ENCODE results near the gene RNASET2. TPM values are rescaled to one million over a fixed set of nuclear protein-coding genes. Genes with fewer than 3 reads are reported as not detected.

RNASET2 gene
- total and polyA plus RNA-seq, 2 donors (not counting 1 experiment from before 2014, with no cell fraction given) = 12.9 to 18.0 TPM

DNA sequence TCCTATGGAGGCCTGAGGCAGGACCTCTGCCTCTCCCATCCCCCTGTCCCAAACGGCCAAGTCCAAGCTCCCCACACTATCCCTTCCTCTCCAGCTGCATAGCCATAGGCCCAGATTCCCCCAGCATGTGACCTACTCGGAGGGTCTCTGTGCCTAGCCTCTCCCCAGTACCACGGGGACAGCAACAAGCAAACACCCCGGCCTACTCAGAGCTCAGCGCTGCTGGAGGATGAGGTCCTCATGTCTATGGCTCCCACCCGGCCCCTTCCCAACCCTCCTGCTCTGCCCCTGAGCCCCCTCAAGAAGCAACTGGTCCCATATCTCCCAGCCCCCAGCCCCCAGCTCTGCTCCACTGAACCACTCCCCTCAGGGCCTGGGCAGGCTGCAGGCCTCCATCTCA, 24.2 kb downstream of the RNASET2 start:
- TF ChIP-seq EZH2 (IDR thresholded peaks at IDR 0.05; ENCODE audit: low read length, missing control alignments) = no peak
- TF ChIP-seq CTCF (conservative IDR thresholded peaks at IDR 0.05 in 1 of 2, IDR thresholded peaks at IDR 0.05 in 1 of 2; ENCODE audit: low read depth in 1 of 2, low read length in 2 of 2) = no peak
- Histone ChIP-seq H3K79me2 (ENCODE audit: control insufficient read depth, insufficient read depth, low read length) (no peaks in the 10 kb centered on the region), H3K4me2 (ENCODE audit: extremely low read depth, insufficient read depth, low read length) (no peak overlapping the region), H3K27me3 (ENCODE audit: control insufficient read depth, insufficient read depth, low read length) (no peaks in the 10 kb centered on the region), H3K36me3 (ENCODE audit: control insufficient read depth, insufficient read depth, low read length) (no peaks in the 10 kb centered on the region), H3K9ac (ENCODE audit: insufficient read depth, low read length) (no peak overlapping the region), H2AFZ (ENCODE audit: low read length) (no peak overlapping the region), H3K4me1 (ENCODE audit: control insufficient read depth, extremely low read depth, insufficient read depth, low read length) (no peaks in the 10 kb centered on the region), H3K27ac (ENCODE audit: insufficient read depth, low read length) (no peak overlapping the region), H3K9me3 (ENCODE audit: control insufficient read depth, insufficient read depth, low read depth, low read length) (no peaks in the 10 kb centered on the region), H3K4me3 (replicated peaks in 1 of 4; ENCODE audit: control extremely low read depth in 1 of 4, insufficient read depth in 1 of 4, low read depth in 3 of 4, low read length in 4 of 4) (no peak overlapping the region), H4K20me1 (ENCODE audit: control insufficient read depth, extremely low read depth, insufficient read depth, low read length) (no peaks in the 10 kb centered on the region)
- no peak for DNase-seq (ENCODE audit: low read depth in 2 of 2)

DNA sequence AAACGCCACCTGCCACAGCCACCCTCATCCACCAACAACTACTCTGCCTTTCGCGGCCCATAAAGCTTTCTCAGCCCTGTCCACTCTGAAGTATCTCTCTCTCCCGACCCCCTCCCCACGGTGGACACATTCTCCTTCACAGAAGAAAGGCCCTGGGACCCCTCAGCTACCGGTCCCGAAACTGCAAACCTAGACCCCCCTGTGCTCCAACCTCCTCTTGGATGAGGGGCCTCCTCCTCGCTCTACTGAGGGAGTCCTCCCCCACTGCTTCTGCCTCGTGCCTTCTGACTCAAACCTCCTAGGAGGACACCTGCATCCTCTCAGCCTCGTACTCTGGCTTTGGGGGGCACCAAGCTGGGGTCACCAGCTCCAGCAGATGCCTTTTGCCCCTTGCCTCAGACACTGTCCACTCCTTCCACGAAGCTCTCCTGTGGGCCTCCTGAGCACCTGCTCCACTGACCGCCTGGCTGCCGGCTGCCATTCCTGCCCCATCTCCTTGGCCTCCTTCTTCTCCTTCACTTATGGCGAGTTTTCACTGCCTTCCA, 24.9 kb downstream of the RNASET2 start:
- no peak for DNase-seq (ENCODE audit: low read depth in 2 of 2)
- H3K27me3 ChIP-seq (ENCODE audit: control insufficient read depth, insufficient read depth, low read length) = no peaks in the 10 kb centered on the region

DNA sequence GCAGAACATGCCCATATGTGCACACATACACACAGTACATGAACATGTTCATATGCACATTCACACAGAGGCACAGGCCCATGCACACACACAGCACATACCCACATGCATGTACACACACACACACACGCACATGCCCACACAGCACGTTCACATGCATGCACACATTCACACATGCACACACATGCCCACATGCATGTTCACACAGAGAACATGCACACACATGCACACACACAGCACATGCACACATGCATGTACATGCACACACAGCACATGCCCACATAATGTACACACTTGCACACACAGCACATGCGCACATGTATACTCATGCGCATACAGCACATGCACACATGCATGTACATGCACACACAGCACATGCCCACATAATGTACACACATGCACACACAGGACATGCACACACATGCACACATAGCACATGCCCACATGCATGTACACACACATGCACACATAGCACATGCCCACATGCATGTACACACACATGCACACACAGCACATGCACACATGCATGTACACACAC, 25.9 kb downstream of the RNASET2 start:
- no peak for DNase-seq (ENCODE audit: low read depth in 2 of 2)
- no peaks in the 10 kb centered on the region for H3K9me3 ChIP-seq (ENCODE audit: control insufficient read depth, insufficient read depth, low read depth, low read length)
- no peak overlapping the region for H3K27ac ChIP-seq (ENCODE audit: insufficient read depth, low read length)
- no peak overlapping the region for H2AFZ ChIP-seq (ENCODE audit: low read length)
- no peaks in the 10 kb centered on the region for H3K36me3 ChIP-seq (ENCODE audit: control insufficient read depth, insufficient read depth, low read length)
- H3K9ac ChIP-seq (ENCODE audit: insufficient read depth, low read length) = no peak overlapping the region
- H3K4me2 ChIP-seq (ENCODE audit: extremely low read depth, insufficient read depth, low read length) = no peak overlapping the region
- no peaks in the 10 kb centered on the region for H3K27me3 ChIP-seq (ENCODE audit: control insufficient read depth, insufficient read depth, low read length)
- H3K4me3 ChIP-seq (replicated peaks in 1 of 4; ENCODE audit: control extremely low read depth in 1 of 4, insufficient read depth in 1 of 4, low read depth in 3 of 4, low read length in 4 of 4) = no peak overlapping the region
- TF ChIP-seq EZH2 (IDR thresholded peaks at IDR 0.05; ENCODE audit: low read length, missing control alignments) (no peak), CTCF (conservative IDR thresholded peaks at IDR 0.05 in 1 of 2, IDR thresholded peaks at IDR 0.05 in 1 of 2; ENCODE audit: low read depth in 1 of 2, low read length in 2 of 2) (no peak)
- no peaks in the 10 kb centered on the region for H4K20me1 ChIP-seq (ENCODE audit: control insufficient read depth, extremely low read depth, insufficient read depth, low read length)
- H3K4me1 ChIP-seq (ENCODE audit: control insufficient read depth, extremely low read depth, insufficient read depth, low read length) = no peaks in the 10 kb centered on the region
- H3K79me2 ChIP-seq (ENCODE audit: control insufficient read depth, insufficient read depth, low read length) = no peaks in the 10 kb centered on the region

More for the DNA sequence above, 24.9 kb downstream of the RNASET2 start:
- Histone ChIP-seq H3K4me2 (ENCODE audit: extremely low read depth, insufficient read depth, low read length) (no peak overlapping the region), H3K4me3 (replicated peaks in 1 of 4; ENCODE audit: control extremely low read depth in 1 of 4, insufficient read depth in 1 of 4, low read depth in 3 of 4, low read length in 4 of 4) (no peak overlapping the region), H3K9ac (ENCODE audit: insufficient read depth, low read length) (no peak overlapping the region), H4K20me1 (ENCODE audit: control insufficient read depth, extremely low read depth, insufficient read depth, low read length) (no peaks in the 10 kb centered on the region), H3K9me3 (ENCODE audit: control insufficient read depth, insufficient read depth, low read depth, low read length) (no peaks in the 10 kb centered on the region), H3K4me1 (ENCODE audit: control insufficient read depth, extremely low read depth, insufficient read depth, low read length) (no peaks in the 10 kb centered on the region), H2AFZ (ENCODE audit: low read length) (no peak overlapping the region), H3K27ac (ENCODE audit: insufficient read depth, low read length) (no peak overlapping the region), H3K36me3 (ENCODE audit: control insufficient read depth, insufficient read depth, low read length) (no peaks in the 10 kb centered on the region), H3K79me2 (ENCODE audit: control insufficient read depth, insufficient read depth, low read length) (no peaks in the 10 kb centered on the region)
- TF ChIP-seq EZH2 (IDR thresholded peaks at IDR 0.05; ENCODE audit: low read length, missing control alignments) (no peak), CTCF (conservative IDR thresholded peaks at IDR 0.05 in 1 of 2, IDR thresholded peaks at IDR 0.05 in 1 of 2; ENCODE audit: low read depth in 1 of 2, low read length in 2 of 2) (no peak)
